K562 (cell line): ENCODE data around the gene ABHD16A.

Experiments
- CREB1 ChIP-seq, 2 experiments: sonication (generic) in 1 of 2; formaldehyde crosslinking in 1 of 2; IDR thresholded peaks; 2 replicates each; pipeline versions ENCODE4 v1.6.1 to v1.8.0; 2012 to 2022; ENCODE audit warnings: inconsistent platforms in 1 of 2, mild to moderate bottlenecking in 1 of 2, missing genetic modification reagents in 1 of 2, moderate library complexity in 1 of 2
- CSDE1 ChIP-seq, 2 experiments: fragments of 450-650 bp; IDR thresholded peaks; 2 replicates each; pipeline ENCODE4 v1.6.1; 2016; ENCODE audit warnings: mild to moderate bottlenecking in 1 of 2
- NONO ChIP-seq, 2 experiments: fragments of 200-400 bp in 1 of 2; fragments of 450-650 bp in 1 of 2; formaldehyde crosslinking in 1 of 2; IDR thresholded peaks; 2 replicates each; pipeline ENCODE4 v1.6.1; 2017; ENCODE audit warnings: low read depth in 2 of 2, mild to moderate bottlenecking in 2 of 2, moderate library complexity in 2 of 2, low read length in 1 of 2
- TCF7L2 ChIP-seq: fragments of 150-350 bp; IDR thresholded peaks from 2 replicates; pipeline ENCODE4 v1.6.1; 2016; ENCODE audit warnings: low read depth, mild to moderate bottlenecking, low read length, moderate library complexity
- ZNF79 ChIP-seq: fragments of 250-450 bp; sonication (Bioruptor Pico); IDR thresholded peaks from 2 replicates; pipeline ENCODE4 v1.4.0; 2020; ENCODE audit warnings: low read depth, mild to moderate bottlenecking, moderate library complexity

GRCh38 chr6:31658158-31658688 is 44.9 kb downstream of the ABHD16A start:
- no peak for TF ChIP-seq NONO (IDR thresholded peaks at IDR 0.05; ENCODE audit: low read depth in 2 of 2, low read length in 1 of 2)
- no peak for TF ChIP-seq ZNF79
- no peak for TF ChIP-seq CREB1 (IDR thresholded peaks at IDR 0.05)
- TF ChIP-seq CREB1 (CRISPR knock-in tag; IDR thresholded peaks at IDR 0.05) = no peak
- no peak for TF ChIP-seq CSDE1 (IDR thresholded peaks at IDR 0.05)
- no peak for TF ChIP-seq TCF7L2
